ENCODE measurements around the gene CYP19A1.
A peak's percentile ranks its signal among the peaks of the same experiment; 100 is the strongest.

Gene CYP19A1

GRCh38 chr15:51205050-51205975 lies 133.1 kb downstream of the CYP19A1 start:
- TF ChIP-seq CTCF (IDR thresholded peaks at IDR 0.05; ENCODE audit: low read depth, low read length): no peak
- DNase-seq (ENCODE audit: low read depth in 2 of 2): no peak
- H3K4me3 ChIP-seq (replicated peaks in 1 of 2; ENCODE audit: low read depth in 2 of 2, low read length in 2 of 2): no peak overlapping the region

GRCh38 chr15:51203797-51204196 lies 134.6 kb downstream of the CYP19A1 start:
- peak; percentile 29 to 89 for DNase-seq (ENCODE audit: low read depth in 2 of 2)
- no peak overlapping the region for H3K4me3 ChIP-seq (replicated peaks in 1 of 2; ENCODE audit: low read depth in 2 of 2, low read length in 2 of 2)
- no peak for TF ChIP-seq CTCF (IDR thresholded peaks at IDR 0.05; ENCODE audit: low read depth, low read length)

- H3K4me3 ChIP-seq (replicated peaks in 1 of 2; ENCODE audit: low read depth in 2 of 2, low read length in 2 of 2): no peak overlapping the region
- no peak for TF ChIP-seq CTCF (IDR thresholded peaks at IDR 0.05; ENCODE audit: low read depth, low read length)
- DNase-seq (ENCODE audit: low read depth in 2 of 2): no peak
These were observed 135.6 kb downstream of the CYP19A1 start for GRCh38 chr15:51202783-51203182.

GRCh38 chr15:51201581-51201980 lies 136.8 kb downstream of the CYP19A1 start:
- no peak overlapping the region for H3K4me3 ChIP-seq (replicated peaks in 1 of 2; ENCODE audit: low read depth in 2 of 2, low read length in 2 of 2)
- no peak for TF ChIP-seq CTCF (IDR thresholded peaks at IDR 0.05; ENCODE audit: low read depth, low read length)
- DNase-seq (ENCODE audit: low read depth in 2 of 2): no peak

- DNase-seq (ENCODE audit: low read depth in 2 of 2): no peak
- no peak for TF ChIP-seq CTCF (IDR thresholded peaks at IDR 0.05; ENCODE audit: low read depth, low read length)
- no peak overlapping the region for H3K4me3 ChIP-seq (replicated peaks in 1 of 2; ENCODE audit: low read depth in 2 of 2, low read length in 2 of 2)
These were observed 137.6 kb downstream of the CYP19A1 start for GRCh38 chr15:51200792-51201191.

- DNase-seq (ENCODE audit: low read depth in 2 of 2): no peak
- TF ChIP-seq CTCF (IDR thresholded peaks at IDR 0.05; ENCODE audit: low read depth, low read length): no peak
- H3K4me3 ChIP-seq (replicated peaks in 1 of 2; ENCODE audit: low read depth in 2 of 2, low read length in 2 of 2): no peak overlapping the region
These were observed 138.9 kb downstream of the CYP19A1 start for GRCh38 chr15:51199541-51199940.

All from cardiac fibroblast (primary cell).